Measurements from ENCODE around the gene HOXC9. TPM values are rescaled to one million over a fixed set of nuclear protein-coding genes. Genes with fewer than 3 reads are reported as not detected.
A peak's percentile ranks its signal among the peaks of the same experiment; 100 is the strongest.

The HOXC9 gene
- total RNA-seq, 1 experiment from 2014 or later = 4.9 TPM

- DNase-seq (ENCODE audit: low read depth) = no peak
Observed at GRCh38 chr12:53976172-53976822, 23.7 kb upstream of the HOXC9 start.

- DNase-seq (ENCODE audit: low read depth) = no peak
Observed at GRCh38 chr12:53976823-53977595, 23.0 kb upstream of the HOXC9 start.

GRCh38 chr12:53977596-53978445 lies 22.1 kb upstream of the HOXC9 start:
- no peak for DNase-seq (ENCODE audit: low read depth)

DNA sequence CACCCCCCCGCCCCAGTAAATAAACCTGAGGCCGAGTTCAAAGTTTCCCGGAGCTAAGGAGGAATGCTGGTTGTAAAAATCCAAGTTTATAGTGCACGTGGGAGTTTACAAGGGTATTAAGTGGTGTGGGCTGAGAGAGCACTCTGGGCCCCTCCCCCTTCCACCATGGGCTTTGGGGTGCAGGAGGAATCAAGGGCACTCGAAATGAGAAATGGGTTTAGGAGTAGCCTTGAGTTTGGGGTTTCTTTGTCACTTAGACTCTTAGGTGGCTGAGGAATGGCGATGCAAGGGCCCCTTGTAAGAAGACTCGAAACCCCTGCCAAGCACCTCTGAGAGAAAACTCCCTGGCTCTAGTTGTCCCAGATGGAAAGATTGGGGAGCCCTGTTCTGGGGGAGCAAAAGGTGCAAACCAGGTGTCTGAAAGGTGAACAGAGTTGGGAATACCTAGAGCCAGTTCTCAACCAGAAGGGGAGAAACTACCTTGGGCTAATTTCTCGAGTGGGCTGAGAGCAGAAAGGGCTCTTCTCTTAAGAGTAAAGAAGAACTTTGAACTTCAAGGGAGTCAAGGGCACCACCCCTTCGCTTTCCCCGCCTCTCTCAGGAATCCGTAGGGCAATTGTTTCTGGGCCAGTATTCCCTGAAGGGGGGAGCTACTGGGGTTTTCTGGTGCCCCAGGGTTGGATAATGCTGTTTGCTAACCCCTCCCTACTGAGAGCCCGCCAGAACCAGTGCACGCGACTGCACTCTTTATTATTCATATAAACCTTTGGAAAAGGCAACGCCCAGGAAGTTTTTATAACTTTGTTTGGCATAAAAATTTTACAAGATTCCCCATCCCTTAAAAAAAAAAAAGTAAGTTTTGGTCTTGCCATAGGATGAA lies 21.2 kb upstream of the HOXC9 start:
- peak; percentile 60 for DNase-seq (ENCODE audit: low read depth)

- no peak for DNase-seq (ENCODE audit: low read depth)
Observed at GRCh38 chr12:53980104-53980801, 19.7 kb upstream of the HOXC9 start.

DNA sequence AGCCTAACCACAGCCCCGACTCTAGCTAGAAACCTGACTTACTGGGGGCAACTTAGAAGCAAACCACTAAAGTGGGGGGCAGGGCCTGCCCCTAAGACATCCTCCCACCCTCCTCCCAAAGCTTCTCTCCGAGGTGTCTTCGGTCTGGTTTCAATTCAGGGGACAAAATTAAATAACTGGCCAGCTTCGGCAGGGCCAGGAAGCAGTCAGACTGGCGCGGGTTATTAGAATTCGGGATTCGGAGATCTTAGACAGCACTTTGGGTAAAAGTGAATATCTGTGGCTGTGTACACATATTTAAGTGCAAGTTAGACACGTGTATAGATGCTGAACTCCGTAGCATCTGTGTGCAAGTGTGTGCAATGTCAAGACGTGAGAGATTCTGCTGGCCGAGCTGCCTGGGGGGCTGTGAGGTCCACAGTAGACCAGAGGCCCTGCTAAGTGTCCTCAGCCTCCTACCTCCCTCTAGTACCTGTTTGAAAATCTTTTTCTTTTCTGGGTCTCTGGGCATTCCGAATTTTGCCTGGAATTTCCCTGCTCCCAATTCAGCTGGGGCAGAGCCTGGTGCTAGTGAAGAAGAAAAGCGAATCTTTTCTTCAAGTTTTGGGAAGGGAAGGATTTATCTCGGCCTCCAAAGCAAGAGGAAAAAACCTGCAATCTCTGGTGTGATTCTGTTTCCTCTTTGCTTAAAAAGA lies 19.0 kb upstream of the HOXC9 start:
- no peak for DNase-seq (ENCODE audit: low read depth)

- DNase-seq (ENCODE audit: low read depth) = no peak
Observed at GRCh38 chr12:53981634-53982565, 18.1 kb upstream of the HOXC9 start.

DNA sequence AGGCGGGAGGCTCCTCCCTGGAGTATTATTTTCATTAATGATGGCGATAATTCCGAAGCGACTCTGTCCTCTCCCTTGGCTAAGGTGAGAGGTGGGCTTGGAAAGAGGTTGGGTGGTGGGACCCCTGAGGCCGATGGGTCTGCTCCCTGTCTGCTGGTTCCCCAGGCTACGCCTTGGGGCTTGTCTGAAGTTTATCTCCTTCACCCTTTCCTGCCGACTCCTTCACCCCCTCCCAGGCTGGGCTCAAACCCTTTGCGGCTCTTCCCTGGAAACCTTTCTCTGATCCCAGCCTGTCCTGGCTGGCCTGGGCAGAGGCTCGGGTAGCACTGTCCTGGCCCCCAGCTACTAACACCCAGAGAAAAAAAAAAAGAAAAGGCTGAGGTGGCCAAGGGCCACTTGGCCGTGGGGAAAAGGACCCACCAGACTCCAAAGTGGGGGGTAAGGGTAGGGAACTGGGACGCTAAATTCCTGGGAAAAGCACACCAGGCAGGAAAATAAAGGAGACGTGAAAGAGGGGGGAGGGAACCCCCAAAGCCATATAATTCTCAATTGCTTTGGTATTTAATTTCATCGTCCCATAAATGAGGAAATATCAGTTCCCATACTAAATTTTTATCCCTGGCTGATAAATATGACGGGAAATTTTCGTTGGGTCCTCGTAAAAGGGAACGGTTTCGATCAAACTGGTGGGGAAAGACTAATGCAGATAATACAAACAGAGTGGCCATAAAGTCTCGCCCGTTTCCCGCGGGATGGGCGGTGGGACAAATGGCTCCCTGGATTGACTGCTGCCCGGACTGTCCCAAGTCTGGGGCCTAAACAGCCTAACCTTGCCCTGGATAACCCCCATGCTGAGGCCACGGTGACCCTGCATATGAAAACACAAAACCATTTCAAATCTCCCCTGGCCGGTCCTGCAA lies 17.1 kb upstream of the HOXC9 start:
- no peak for DNase-seq (ENCODE audit: low read depth)

DNA sequence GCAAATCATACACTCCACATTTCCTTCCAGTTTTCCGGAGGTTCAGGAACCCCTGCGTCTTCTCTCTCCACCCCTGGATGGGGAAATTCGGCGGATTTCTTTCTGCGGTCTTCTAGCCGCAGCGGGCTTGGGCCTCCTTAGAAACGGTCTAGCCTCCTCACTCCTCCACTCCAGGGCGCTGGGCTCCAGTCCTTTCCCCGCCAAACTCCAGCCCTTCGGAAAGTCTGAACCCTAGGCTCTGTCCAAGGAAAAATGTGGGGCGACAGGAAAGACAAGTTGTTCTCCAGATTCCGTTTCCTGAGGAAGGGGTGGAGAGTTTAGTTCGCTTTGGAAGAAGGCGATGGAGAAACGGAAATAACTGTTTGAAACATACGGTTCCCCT lies 16.4 kb upstream of the HOXC9 start:
- no peak for DNase-seq (ENCODE audit: low read depth)

GRCh38 chr12:53983950-53984572 lies 15.9 kb upstream of the HOXC9 start:
- no peak for DNase-seq (ENCODE audit: low read depth)

DNA sequence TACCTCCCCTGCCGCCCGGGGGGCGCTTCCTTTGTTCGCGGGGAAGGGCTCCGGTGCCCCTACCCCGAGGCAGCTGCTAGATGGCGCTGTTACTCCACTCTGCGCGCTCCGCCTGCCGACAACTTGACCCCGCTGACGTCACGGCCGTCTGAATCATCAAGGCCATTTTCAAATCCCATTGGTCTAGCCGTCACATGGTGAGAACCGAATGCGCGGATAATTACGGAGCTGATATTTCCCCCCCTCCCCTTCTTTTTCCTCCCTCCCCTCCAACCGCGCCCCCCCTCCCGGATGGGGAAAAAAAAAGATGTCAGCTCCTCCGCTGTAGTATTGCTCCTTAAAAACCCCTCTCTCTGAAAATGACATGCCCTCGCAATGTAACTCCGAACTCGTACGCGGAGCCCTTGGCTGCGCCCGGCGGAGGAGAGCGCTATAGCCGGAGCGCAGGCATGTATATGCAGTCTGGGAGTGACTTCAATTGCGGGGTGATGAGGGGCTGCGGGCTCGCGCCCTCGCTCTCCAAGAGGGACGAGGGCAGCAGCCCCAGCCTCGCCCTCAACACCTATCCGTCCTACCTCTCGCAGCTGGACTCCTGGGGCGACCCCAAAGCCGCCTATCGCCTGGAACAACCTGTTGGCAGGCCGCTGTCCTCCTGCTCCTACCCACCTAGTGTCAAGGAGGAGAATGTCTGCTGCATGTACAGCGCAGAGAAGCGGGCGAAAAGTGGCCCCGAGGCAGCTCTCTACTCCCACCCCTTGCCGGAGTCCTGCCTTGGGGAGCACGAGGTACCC lies 14.9 kb upstream of the HOXC9 start, which contains the start of gene HOXC10:
TSS of gene HOXC10 (plus strand) at position 246 of the 791 bp plus-strand sequence. CDS start at position 360, 114 bp downstream.
- DNase-seq (ENCODE audit: low read depth) = peak; percentile 94

- no peak for DNase-seq (ENCODE audit: low read depth)
Observed at GRCh38 chr12:53985692-53985993, 14.3 kb upstream of the HOXC9 start.

DNA sequence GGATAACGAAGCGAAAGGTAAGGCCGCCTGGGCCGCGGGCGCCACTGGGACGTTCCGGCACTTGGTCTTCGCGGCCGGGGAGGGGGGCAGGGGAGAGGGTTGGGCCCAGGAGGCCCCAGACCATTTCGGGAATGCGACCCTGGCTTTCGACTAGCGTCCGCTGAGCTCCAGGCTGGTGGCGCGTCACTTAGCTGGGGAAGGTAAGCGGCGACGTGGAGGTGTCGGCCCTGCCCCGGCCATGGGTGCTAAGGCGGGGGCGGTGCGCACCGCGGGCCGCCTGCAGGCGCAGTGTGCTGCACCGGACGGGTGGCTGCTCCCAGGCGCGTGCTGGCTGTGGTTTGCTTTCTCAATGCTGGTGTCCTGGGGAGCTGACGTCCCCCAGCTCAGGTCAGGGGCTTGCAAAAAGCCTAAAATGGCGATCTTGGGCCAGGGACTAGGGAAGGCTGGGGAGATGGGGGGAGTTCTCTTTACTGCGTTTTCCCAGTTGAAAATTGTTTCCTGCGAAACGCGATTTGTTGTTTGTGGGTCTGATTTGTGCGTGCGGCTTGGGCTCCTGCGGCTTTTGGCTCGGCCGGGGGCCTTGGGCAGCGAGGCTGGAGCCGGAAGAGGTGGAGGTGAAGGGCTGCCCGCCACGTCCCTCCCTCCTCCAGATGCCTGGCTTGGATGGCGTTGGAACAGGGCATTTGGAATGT lies 13.8 kb upstream of the HOXC9 start:
- DNase-seq (ENCODE audit: low read depth) = peak; percentile 69

- no peak for DNase-seq (ENCODE audit: low read depth)
Observed at GRCh38 chr12:53986686-53987483, 13.1 kb upstream of the HOXC9 start.

DNA sequence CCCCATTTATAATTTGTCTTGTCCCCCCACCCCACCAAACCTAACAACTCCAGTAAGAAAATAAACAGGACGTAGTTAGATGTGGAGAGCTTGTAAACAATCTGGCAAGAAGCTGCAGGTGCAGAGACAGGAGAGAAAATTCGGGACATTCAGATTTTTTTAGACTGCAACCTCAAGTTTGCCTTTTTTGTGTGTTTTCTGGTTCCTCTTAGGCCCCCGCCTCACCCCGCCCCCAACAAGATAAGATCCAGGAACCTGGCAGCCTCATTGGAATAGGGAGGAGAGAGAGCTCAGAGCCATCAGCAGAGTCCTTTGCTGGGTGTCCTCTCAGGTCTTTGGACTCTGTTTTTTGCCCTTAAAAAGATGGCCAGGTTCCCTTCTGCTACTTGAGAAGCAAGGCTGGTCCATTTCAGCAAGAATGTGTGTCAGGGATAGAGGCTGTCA lies 12.2 kb upstream of the HOXC9 start:
- DNase-seq (ENCODE audit: low read depth) = no peak
